Activated CD4-positive, alpha-beta memory T cell treated with anti-CD3 and anti-CD28 coated beads, Interleukin-2, amount 10 ng/mL, durations not matched to agents 7 days and 5 days (primary cell): Measurements from ENCODE around the gene RPS6KA2. TPM values are rescaled to one million over a fixed set of nuclear protein-coding genes. Genes with fewer than 3 reads are reported as not detected.

Source experiments
- CTCF ChIA-PET: fragments of 350-600 bp; sonication (Branson Sonifier 250); formaldehyde crosslinking; loops from one replicate; lab custom pipeline; 2021; ENCODE audit warnings: antibody characterized with exemption, inconsistent platforms; lab: Charles Lee
- POLR2A ChIA-PET: fragments of 350-600 bp; sonication (Branson Sonifier 250); formaldehyde crosslinking; loops from one replicate; lab custom pipeline; 2021; ENCODE audit warnings: antibody characterized with exemption; lab: Charles Lee
- DNase-seq: peaks from one replicate; pipeline ENCODE4 v3.0.0-alpha.2; 2020
- H3K27ac Mint-ChIP-seq: one replicate; pipeline ENCODE4 v1.8.0; 2021; ENCODE audit warnings: mild to moderate bottlenecking, mixed read lengths
- H3K27me3 Mint-ChIP-seq: one replicate; pipeline ENCODE4 v1.8.0; 2021; ENCODE audit warnings: mixed read lengths
- H3K36me3 Mint-ChIP-seq: one replicate; pipeline ENCODE4 v1.8.0; 2021; ENCODE audit warnings: low read depth, mixed read lengths
- H3K4me1 Mint-ChIP-seq: one replicate; pipeline ENCODE4 v1.8.0; 2021; ENCODE audit warnings: mixed read lengths
- H3K4me3 Mint-ChIP-seq: one replicate; pipeline ENCODE4 v1.8.0; 2021; ENCODE audit warnings: mild to moderate bottlenecking, mixed read lengths
- H3K9me3 Mint-ChIP-seq: one replicate; pipeline ENCODE4 v1.8.0; 2021; ENCODE audit warnings: mixed read lengths
- total RNA-seq, 2 experiments: library from RNA; stranded (reverse); gene quantifications; one replicate each; pipeline ENCODE4 v1.2.3, GENCODE V29; 2021

Gene RPS6KA2
- total RNA-seq, 2 experiments from 2014 or later = 6.3 to 6.5 TPM

GRCh38 chr6:166493427-166494100, 133.5 kb downstream of the RPS6KA2 start:
- CTCF ChIA-PET = no interaction called here
- no peak overlapping the region for H3K27ac Mint-ChIP-seq
- peaks cover 6% of the 10 kb centered on the region for H3K36me3 Mint-ChIP-seq
- H3K4me1 Mint-ChIP-seq = peaks cover 12% of the 10 kb centered on the region
- DNase-seq = no peak
- POLR2A ChIA-PET = no interaction called here
- H3K4me3 Mint-ChIP-seq = no peak overlapping the region
- no peaks in the 10 kb centered on the region for H3K27me3 Mint-ChIP-seq
- peaks cover 1% of the 10 kb centered on the region for H3K9me3 Mint-ChIP-seq

GRCh38 chr6:166492092-166492741, 134.8 kb downstream of the RPS6KA2 start:
- Mint-ChIP-seq H3K4me1 (peaks cover 26% of the 10 kb centered on the region), H3K27me3 (no peaks in the 10 kb centered on the region), H3K27ac (no peak overlapping the region), H3K4me3 (no peak overlapping the region), H3K9me3 (peaks cover 8% of the 10 kb centered on the region), H3K36me3 (peaks cover 18% of the 10 kb centered on the region)
- CTCF ChIA-PET = no interaction called here
- POLR2A ChIA-PET = no interaction called here
- no peak for DNase-seq

GRCh38 chr6:166490671-166491500, 136.2 kb downstream of the RPS6KA2 start:
- Mint-ChIP-seq H3K27ac (no peak overlapping the region), H3K4me1 (peaks cover 33% of the 10 kb centered on the region), H3K4me3 (no peak overlapping the region), H3K9me3 (peaks cover 10% of the 10 kb centered on the region), H3K27me3 (no peaks in the 10 kb centered on the region), H3K36me3 (peaks cover 27% of the 10 kb centered on the region)
- DNase-seq = no peak
- CTCF ChIA-PET = no interaction called here
- POLR2A ChIA-PET = no interaction called here

GRCh38 chr6:166489301-166490155, 137.5 kb downstream of the RPS6KA2 start:
- Mint-ChIP-seq H3K27me3 (no peaks in the 10 kb centered on the region), H3K4me1 (peaks cover 28% of the 10 kb centered on the region), H3K27ac (peak overlapping the region; percentile 28), H3K4me3 (no peak overlapping the region), H3K36me3 (peaks cover 27% of the 10 kb centered on the region), H3K9me3 (peaks cover 10% of the 10 kb centered on the region)
- CTCF ChIA-PET = interaction anchor here (0.9 to 1.7 kb wide), 4 partner anchors 53 to 138 kb away, joined by 3 to 5 read pairs (median 4); partner anchors contain the start of gene RPS6KA2
- DNase-seq = no peak
- POLR2A ChIA-PET = interaction anchor here (1.2 kb wide), 1 partner anchor 15 kb away, joined by 4 read pairs; no protein-coding TSS in a partner anchor

GRCh38 chr6:166488701-166489100, 138.3 kb downstream of the RPS6KA2 start:
- POLR2A ChIA-PET = interaction anchor here (1.1 to 1.8 kb wide), 4 partner anchors 15 to 139 kb away, joined by 3 to 4 read pairs (median 4); no protein-coding TSS in a partner anchor
- H3K27ac Mint-ChIP-seq = peak overlapping the region; percentile 98

GRCh38 chr6:166488076-166488685, 138.9 kb downstream of the RPS6KA2 start:
- Mint-ChIP-seq H3K9me3 (peaks cover 10% of the 10 kb centered on the region), H3K4me1 (peaks cover 28% of the 10 kb centered on the region), H3K36me3 (peaks cover 27% of the 10 kb centered on the region), H3K4me3 (peak overlapping the region; percentile 62), H3K27ac (peak overlapping the region; percentile 98), H3K27me3 (no peaks in the 10 kb centered on the region)
- ChIA-PET POLR2A (interaction anchor here (1.1 to 1.8 kb wide), 4 partner anchors 14 to 140 kb away, joined by 3 to 4 read pairs (median 4); no protein-coding TSS in a partner anchor), CTCF (interaction anchor here (0.5 to 1.7 kb wide), 5 partner anchors 38 to 139 kb away, joined by 3 to 5 read pairs (median 5); partner anchors contain the start of gene RPS6KA2)
- peak; percentile 81 for DNase-seq

More at GRCh38 chr6:166488701-166489100, 138.3 kb downstream of the RPS6KA2 start:
- Mint-ChIP-seq H3K4me1 (peaks cover 28% of the 10 kb centered on the region), H3K36me3 (peaks cover 27% of the 10 kb centered on the region), H3K4me3 (no peak overlapping the region), H3K9me3 (peaks cover 10% of the 10 kb centered on the region), H3K27me3 (no peaks in the 10 kb centered on the region)
- CTCF ChIA-PET = interaction anchor here (0.5 to 1.7 kb wide), 5 partner anchors 37 to 138 kb away, joined by 3 to 5 read pairs (median 5); partner anchors contain the start of gene RPS6KA2
- no peak for DNase-seq

- Mint-ChIP-seq H3K27me3 (no peaks in the 10 kb centered on the region), H3K27ac (peak overlapping the region; percentile 98), H3K4me1 (peaks cover 28% of the 10 kb centered on the region), H3K36me3 (peaks cover 27% of the 10 kb centered on the region), H3K9me3 (peaks cover 10% of the 10 kb centered on the region), H3K4me3 (no peak overlapping the region)
- CTCF ChIA-PET = no interaction called here
- no peak for DNase-seq
- POLR2A ChIA-PET = interaction anchor here (1.8 kb wide), 1 partner anchor 141 kb away, joined by 4 read pairs; no protein-coding TSS in a partner anchor
Observed at GRCh38 chr6:166487148-166487547, 139.9 kb downstream of the RPS6KA2 start.

GRCh38 chr6:166486536-166486880, 140.5 kb downstream of the RPS6KA2 start:
- CTCF ChIA-PET = interaction anchor here (0.6 kb wide), 1 partner anchor 145 kb away, joined by 3 read pairs; no protein-coding TSS in a partner anchor
- no peak overlapping the region for H3K4me3 Mint-ChIP-seq
- H3K27ac Mint-ChIP-seq = peak overlapping the region; percentile 98
- H3K4me1 Mint-ChIP-seq = peaks cover 28% of the 10 kb centered on the region
- H3K36me3 Mint-ChIP-seq = peaks cover 27% of the 10 kb centered on the region
- POLR2A ChIA-PET = no interaction called here
- H3K27me3 Mint-ChIP-seq = no peaks in the 10 kb centered on the region
- no peak for DNase-seq
- H3K9me3 Mint-ChIP-seq = peaks cover 10% of the 10 kb centered on the region

- H3K27ac Mint-ChIP-seq = no peak overlapping the region
- ChIA-PET CTCF (interaction anchor here (0.6 kb wide), 1 partner anchor 144 kb away, joined by 3 read pairs; no protein-coding TSS in a partner anchor), POLR2A (interaction anchor here (1.1 kb wide), 1 partner anchor 105 kb away, joined by 3 read pairs; no protein-coding TSS in a partner anchor)
- no peaks in the 10 kb centered on the region for H3K27me3 Mint-ChIP-seq
- DNase-seq = no peak
- H3K36me3 Mint-ChIP-seq = peaks cover 27% of the 10 kb centered on the region
- peaks cover 28% of the 10 kb centered on the region for H3K4me1 Mint-ChIP-seq
- H3K4me3 Mint-ChIP-seq = no peak overlapping the region
- peaks cover 10% of the 10 kb centered on the region for H3K9me3 Mint-ChIP-seq
Observed at GRCh38 chr6:166485651-166486535, 141.2 kb downstream of the RPS6KA2 start.

- ChIA-PET POLR2A (interaction anchor here (1.1 kb wide), 1 partner anchor 104 kb away, joined by 3 read pairs; no protein-coding TSS in a partner anchor), CTCF (no interaction called here)
- no peak for DNase-seq
- H3K27ac Mint-ChIP-seq = no peak overlapping the region
- H3K4me3 Mint-ChIP-seq = no peak overlapping the region
- peaks cover 28% of the 10 kb centered on the region for H3K4me1 Mint-ChIP-seq
- peaks cover 10% of the 10 kb centered on the region for H3K9me3 Mint-ChIP-seq
- peaks cover 27% of the 10 kb centered on the region for H3K36me3 Mint-ChIP-seq
- H3K27me3 Mint-ChIP-seq = no peaks in the 10 kb centered on the region
Observed at GRCh38 chr6:166484863-166485262, 142.2 kb downstream of the RPS6KA2 start.
